DOHH2 (cell line): ENCODE results near the gene SLC66A3.

Experiments used
- CTCF ChIP-seq: fragments of 200-600 bp; sonication (generic); IDR thresholded peaks from one replicate; pipeline ENCODE4 v1.5.1; 2014; ENCODE audit warnings: antibody characterized with exemption, mild to moderate bottlenecking, low read depth, low read length; ENCODE audit not compliant: poor library complexity, severe bottlenecking
- EZH2phosphoT487 ChIP-seq: fragments of 200-600 bp; sonication (generic); IDR thresholded peaks from 2 replicates; pipeline ENCODE4 v1.6.1; 2017; ENCODE audit warnings: borderline replicate concordance, mild to moderate bottlenecking, antibody characterized with exemption, low read length, moderate library complexity, mixed read lengths

- no peak for TF ChIP-seq CTCF
- no peak for TF ChIP-seq EZH2phosphoT487
Measured at GRCh38 chr2:11212645-11213044, 57.4 kb downstream of the SLC66A3 start.
